Type B pancreatic cell (in vitro differentiated cells): Measurements from ENCODE around the gene MOB3B. TPM values are rescaled to one million over a fixed set of nuclear protein-coding genes. Genes with fewer than 3 reads are reported as not detected.

Source experiments
- DNase-seq: peaks from one replicate; pipeline ENCODE4 v3.0.0; 2021; ENCODE audit warnings: mixed read lengths; ENCODE audit not compliant: unreplicated experiment; ENCODE audit errors: extremely low spot score
- H3K27ac Mint-ChIP-seq: 2 replicates; pipeline ENCODE4 v1.8.0; 2021; ENCODE audit warnings: mild to moderate bottlenecking, mixed read lengths
- H3K27me3 Mint-ChIP-seq: 2 replicates; pipeline ENCODE4 v1.8.0; 2021; ENCODE audit warnings: mixed read lengths
- H3K36me3 Mint-ChIP-seq: 2 replicates; pipeline ENCODE4 v1.8.0; 2021; ENCODE audit warnings: mixed read lengths
- H3K4me1 Mint-ChIP-seq: one replicate; pipeline ENCODE4 v1.8.0; 2021; ENCODE audit warnings: mixed read lengths; ENCODE audit not compliant: unreplicated experiment
- H3K4me3 Mint-ChIP-seq: 2 replicates; pipeline ENCODE4 v1.8.0; 2021; ENCODE audit warnings: mild to moderate bottlenecking, mixed read lengths
- H3K9me3 Mint-ChIP-seq: 2 replicates; pipeline ENCODE4 v1.8.0; 2021; ENCODE audit warnings: mixed read lengths
- total RNA-seq: library from RNA; stranded (reverse); gene quantifications from 2 replicates; pipeline ENCODE4 v1.2.1, GENCODE V29; 2021; ENCODE audit warnings: low replicate concordance
- TF ChIP-seq, protein P1 (sequence below): fragments of 200-600 bp; sonication (generic); conservative IDR thresholded peaks from 2 replicates; pipeline ENCODE4 v1.5.0; 2021; ENCODE audit warnings: antibody characterized with exemption, mild to moderate bottlenecking

Gene MOB3B
- total RNA-seq, 1 donor from 2014 or later, result 27.5 TPM

DNA sequence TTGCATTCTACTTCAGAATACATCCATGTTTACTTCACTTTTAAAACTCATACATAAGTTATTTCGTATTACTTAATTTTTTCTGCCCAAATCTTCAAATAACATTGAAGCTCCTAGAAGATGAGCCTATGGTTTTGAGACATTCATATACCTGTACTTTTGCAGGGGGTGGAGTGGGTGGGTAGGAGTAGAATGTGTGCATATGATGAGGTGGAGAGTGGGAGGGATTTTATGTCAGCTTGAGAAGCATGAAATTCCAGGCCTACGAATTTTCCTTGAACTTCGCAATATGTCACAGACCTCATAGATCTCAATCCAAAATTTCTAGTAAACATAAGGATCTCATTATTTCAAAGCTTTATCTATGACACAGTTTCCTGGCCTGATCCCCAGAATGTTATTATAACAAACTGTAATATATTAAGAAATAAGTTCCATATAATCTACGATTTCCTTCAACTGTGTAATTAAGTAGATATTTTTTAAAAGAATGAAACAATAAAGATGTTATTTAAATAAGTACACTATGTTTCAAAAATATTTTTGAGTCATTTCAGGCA lies 19.7 kb upstream of the MOB3B start:
- Mint-ChIP-seq H3K4me1 (no peaks in the 10 kb centered on the region), H3K27ac (no peak overlapping the region), H3K27me3 (no peaks in the 10 kb centered on the region), H3K9me3 (no peaks in the 10 kb centered on the region), H3K36me3 (peaks cover 40% of the 10 kb centered on the region), H3K4me3 (no peak overlapping the region)
- TF ChIP-seq, protein P1, sequence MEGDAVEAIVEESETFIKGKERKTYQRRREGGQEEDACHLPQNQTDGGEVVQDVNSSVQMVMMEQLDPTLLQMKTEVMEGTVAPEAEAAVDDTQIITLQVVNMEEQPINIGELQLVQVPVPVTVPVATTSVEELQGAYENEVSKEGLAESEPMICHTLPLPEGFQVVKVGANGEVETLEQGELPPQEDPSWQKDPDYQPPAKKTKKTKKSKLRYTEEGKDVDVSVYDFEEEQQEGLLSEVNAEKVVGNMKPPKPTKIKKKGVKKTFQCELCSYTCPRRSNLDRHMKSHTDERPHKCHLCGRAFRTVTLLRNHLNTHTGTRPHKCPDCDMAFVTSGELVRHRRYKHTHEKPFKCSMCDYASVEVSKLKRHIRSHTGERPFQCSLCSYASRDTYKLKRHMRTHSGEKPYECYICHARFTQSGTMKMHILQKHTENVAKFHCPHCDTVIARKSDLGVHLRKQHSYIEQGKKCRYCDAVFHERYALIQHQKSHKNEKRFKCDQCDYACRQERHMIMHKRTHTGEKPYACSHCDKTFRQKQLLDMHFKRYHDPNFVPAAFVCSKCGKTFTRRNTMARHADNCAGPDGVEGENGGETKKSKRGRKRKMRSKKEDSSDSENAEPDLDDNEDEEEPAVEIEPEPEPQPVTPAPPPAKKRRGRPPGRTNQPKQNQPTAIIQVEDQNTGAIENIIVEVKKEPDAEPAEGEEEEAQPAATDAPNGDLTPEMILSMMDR, result no peak
- no peak for DNase-seq

DNA sequence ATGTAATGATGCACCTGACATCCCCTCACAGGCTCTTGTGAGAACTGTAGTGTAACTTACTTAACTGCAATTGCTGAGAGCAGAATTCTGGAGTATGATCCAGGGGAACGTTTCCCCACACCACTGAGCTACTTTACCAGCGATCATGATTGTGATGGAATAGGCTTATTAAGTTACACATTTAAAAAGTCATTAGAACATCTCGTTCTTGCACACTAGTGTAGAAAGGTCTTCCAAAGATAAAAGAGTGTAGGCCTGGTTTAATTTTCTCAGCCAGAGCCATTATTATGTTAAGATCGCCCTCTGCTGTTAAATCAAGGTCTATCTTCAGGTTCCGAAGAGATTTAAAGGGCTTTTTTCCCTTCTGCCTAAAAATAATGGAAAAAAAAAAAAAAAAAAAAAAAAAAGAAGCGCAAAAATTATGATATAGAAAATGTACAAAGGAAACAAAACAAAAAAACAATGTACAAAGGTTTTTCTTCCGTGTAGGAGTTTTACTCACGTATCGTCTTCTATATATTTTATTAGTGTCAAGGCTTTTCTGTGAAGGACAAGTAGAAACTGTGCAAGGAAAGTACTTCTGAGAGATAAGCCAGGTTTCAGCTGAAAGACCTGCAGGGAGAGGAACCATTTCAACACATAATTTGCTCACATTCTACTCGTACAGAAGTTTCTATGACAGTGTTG lies 18.6 kb upstream of the MOB3B start:
- TF ChIP-seq, protein P1, result peak; percentile 77
- H3K36me3 Mint-ChIP-seq, result peaks cover 32% of the 10 kb centered on the region
- no peak overlapping the region for H3K27ac Mint-ChIP-seq
- no peaks in the 10 kb centered on the region for H3K27me3 Mint-ChIP-seq
- no peaks in the 10 kb centered on the region for H3K4me1 Mint-ChIP-seq
- no peak overlapping the region for H3K4me3 Mint-ChIP-seq
- H3K9me3 Mint-ChIP-seq, result no peaks in the 10 kb centered on the region
- DNase-seq, result no peak

GRCh38 chr9:27545471-27545870 lies 15.9 kb upstream of the MOB3B start:
- no peak overlapping the region for H3K27ac Mint-ChIP-seq
- peaks cover 21% of the 10 kb centered on the region for H3K36me3 Mint-ChIP-seq
- TF ChIP-seq, protein P1, result no peak
- peaks cover 11% of the 10 kb centered on the region for H3K4me1 Mint-ChIP-seq
- H3K4me3 Mint-ChIP-seq, result no peak overlapping the region
- no peaks in the 10 kb centered on the region for H3K27me3 Mint-ChIP-seq
- no peaks in the 10 kb centered on the region for H3K9me3 Mint-ChIP-seq
- no peak for DNase-seq

GRCh38 chr9:27542508-27542907 lies 12.9 kb upstream of the MOB3B start:
- H3K36me3 Mint-ChIP-seq, result peaks cover 21% of the 10 kb centered on the region
- DNase-seq, result no peak
- peaks cover 23% of the 10 kb centered on the region for H3K4me1 Mint-ChIP-seq
- TF ChIP-seq, protein P1, result no peak
- no peak overlapping the region for H3K27ac Mint-ChIP-seq
- no peak overlapping the region for H3K4me3 Mint-ChIP-seq
- no peaks in the 10 kb centered on the region for H3K27me3 Mint-ChIP-seq
- H3K9me3 Mint-ChIP-seq, result no peaks in the 10 kb centered on the region

DNA sequence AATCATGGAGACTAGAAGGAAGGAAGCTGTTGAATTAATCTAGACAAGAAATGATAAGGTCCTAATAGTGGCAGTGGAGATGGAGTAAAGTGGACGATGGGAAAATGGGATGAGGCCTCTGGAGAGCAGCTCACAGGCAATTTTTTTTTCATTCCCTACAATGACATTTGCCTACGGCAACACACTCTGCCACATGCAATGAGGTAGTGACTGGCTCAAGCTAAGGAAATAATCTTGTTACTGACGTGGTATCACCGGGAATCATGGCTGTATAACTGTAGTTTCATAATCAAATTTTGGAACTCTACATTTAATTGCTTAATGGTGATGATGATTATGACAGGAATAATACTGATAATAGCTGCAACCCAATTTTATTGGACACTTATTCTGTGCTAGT lies 12.1 kb upstream of the MOB3B start:
- peaks cover 21% of the 10 kb centered on the region for H3K36me3 Mint-ChIP-seq
- H3K27ac Mint-ChIP-seq, result no peak overlapping the region

More for the DNA sequence above, 12.1 kb upstream of the MOB3B start:
- Mint-ChIP-seq H3K9me3 (no peaks in the 10 kb centered on the region), H3K27me3 (no peaks in the 10 kb centered on the region), H3K4me1 (peaks cover 30% of the 10 kb centered on the region), H3K4me3 (no peak overlapping the region)
- DNase-seq, result no peak
- TF ChIP-seq, protein P1, result no peak
